Measurements from ENCODE around the gene NOM1. TPM values are rescaled to one million over a fixed set of nuclear protein-coding genes. Genes with fewer than 3 reads are reported as not detected.

The NOM1 gene
- total and polyA plus RNA-seq, 2 donors (not counting 1 experiment from before 2014, with no cell fraction given), result 14.2 to 38.3 TPM

GRCh38 chr7:156979007-156979606, 29.6 kb downstream of the NOM1 start:
- Mint-ChIP-seq H3K27ac (no peak overlapping the region), H3K4me1 (no peaks in the 10 kb centered on the region), H3K9me3 (ENCODE audit: insufficient read depth) (no peaks in the 10 kb centered on the region), H3K27me3 (no peaks in the 10 kb centered on the region), H3K4me3 (no peak overlapping the region)
- 100% methylated on average over 1 of the region's 1 CpG for WGBS (ENCODE audit: insufficient coverage)
- Histone ChIP-seq H3K27me3 (replicated peaks in 1 of 4; ENCODE audit: control extremely low read depth in 1 of 4, control insufficient read depth in 3 of 4, insufficient read depth in 4 of 4, low read length in 3 of 4) (no peaks in the 10 kb centered on the region), H2AFZ (ENCODE audit: insufficient read depth, low read depth, low read length, poor library complexity, severe bottlenecking) (no peak overlapping the region), H3K9me3 (ENCODE audit: control extremely low read depth in 1 of 3, control insufficient read depth in 2 of 3, insufficient read depth in 1 of 3, low read length in 2 of 3) (peaks cover 2 to 18% (median 13%) of the 10 kb centered on the region in 3 donors), H3K9ac (ENCODE audit: low read length) (no peak overlapping the region), H3K36me3 (replicated peaks in 1 of 2; ENCODE audit: control extremely low read depth in 1 of 2, control insufficient read depth in 1 of 2, extremely low read depth in 1 of 2, insufficient read depth in 2 of 2, low read length in 1 of 2) (peaks cover 0 to 2% of the 10 kb centered on the region in 2 experiments), H3K4me2 (replicated peaks; ENCODE audit: low read depth, low read length, poor library complexity, severe bottlenecking) (no peak overlapping the region), H4K20me1 (ENCODE audit: control insufficient read depth, insufficient read depth, low read length, poor library complexity, severe bottlenecking) (no peaks in the 10 kb centered on the region), H3K79me2 (ENCODE audit: control insufficient read depth, insufficient read depth, low read length) (no peaks in the 10 kb centered on the region), H3K4me1 (ENCODE audit: control insufficient read depth in 2 of 2, insufficient read depth in 2 of 2, low read length in 2 of 2) (no peaks in the 10 kb centered on the region), H3K27ac (ENCODE audit: low read length in 2 of 2) (no peak overlapping the region), H3K4me3 (ENCODE audit: control extremely low read depth in 1 of 5, extremely low read depth in 1 of 5, insufficient read depth in 1 of 5, low read depth in 2 of 5, low read length in 4 of 5) (no peak overlapping the region)
- intact Hi-C loops (cut with micrococcal nuclease), result no loop called here
- DNase-seq, result no peak
- no peak for ATAC-seq (ENCODE audit: low read depth)
- ChIA-PET POLR2A (no interaction called here), CTCF (interaction anchor here (1.1 kb wide), 1 partner anchor 21 kb away, joined by 3 read pairs; no protein-coding TSS in a partner anchor)
- TF ChIP-seq CTCF (IDR thresholded peaks at IDR 0.05) (no peak), EZH2 (IDR thresholded peaks at IDR 0.05; ENCODE audit: borderline replicate concordance, insufficient read depth, low read depth, low read length, poor library complexity, severe bottlenecking) (no peak)

GRCh38 chr7:156979711-156980110, 30.2 kb downstream of the NOM1 start:
- Mint-ChIP-seq H3K27me3 (no peaks in the 10 kb centered on the region), H3K27ac (no peak overlapping the region), H3K9me3 (ENCODE audit: insufficient read depth) (no peaks in the 10 kb centered on the region), H3K4me3 (no peak overlapping the region), H3K4me1 (no peaks in the 10 kb centered on the region)
- Histone ChIP-seq H3K4me2 (replicated peaks; ENCODE audit: low read depth, low read length, poor library complexity, severe bottlenecking) (no peak overlapping the region), H3K79me2 (ENCODE audit: control insufficient read depth, insufficient read depth, low read length) (no peaks in the 10 kb centered on the region), H3K4me1 (ENCODE audit: control insufficient read depth in 2 of 2, insufficient read depth in 2 of 2, low read length in 2 of 2) (no peaks in the 10 kb centered on the region), H4K20me1 (ENCODE audit: control insufficient read depth, insufficient read depth, low read length, poor library complexity, severe bottlenecking) (no peaks in the 10 kb centered on the region), H3K27ac (ENCODE audit: low read length in 2 of 2) (no peak overlapping the region), H3K4me3 (ENCODE audit: control extremely low read depth in 1 of 5, extremely low read depth in 1 of 5, insufficient read depth in 1 of 5, low read depth in 2 of 5, low read length in 4 of 5) (no peak overlapping the region), H3K9me3 (ENCODE audit: control extremely low read depth in 1 of 3, control insufficient read depth in 2 of 3, insufficient read depth in 1 of 3, low read length in 2 of 3) (peaks cover 2 to 18% (median 13%) of the 10 kb centered on the region in 3 donors), H3K27me3 (replicated peaks in 1 of 4; ENCODE audit: control extremely low read depth in 1 of 4, control insufficient read depth in 3 of 4, insufficient read depth in 4 of 4, low read length in 3 of 4) (no peaks in the 10 kb centered on the region), H3K9ac (ENCODE audit: low read length) (no peak overlapping the region), H2AFZ (ENCODE audit: insufficient read depth, low read depth, low read length, poor library complexity, severe bottlenecking) (no peak overlapping the region), H3K36me3 (replicated peaks in 1 of 2; ENCODE audit: control extremely low read depth in 1 of 2, control insufficient read depth in 1 of 2, extremely low read depth in 1 of 2, insufficient read depth in 2 of 2, low read length in 1 of 2) (peaks cover 0 to 2% of the 10 kb centered on the region in 2 experiments)
- TF ChIP-seq EZH2 (IDR thresholded peaks at IDR 0.05; ENCODE audit: borderline replicate concordance, insufficient read depth, low read depth, low read length, poor library complexity, severe bottlenecking) (no peak), CTCF (IDR thresholded peaks at IDR 0.05) (no peak)
- CTCF ChIA-PET, result interaction anchor here (1.1 kb wide), 1 partner anchor 21 kb away, joined by 3 read pairs; no protein-coding TSS in a partner anchor
- intact Hi-C loops (cut with micrococcal nuclease), result no loop called here
- ATAC-seq (ENCODE audit: low read depth) (no peak), DNase-seq (no peak)
- 100% methylated on average over 3 of the region's 4 CpGs for WGBS (ENCODE audit: insufficient coverage)
- POLR2A ChIA-PET, result no interaction called here

All from B cell (primary cell).